ENCODE measurements around the gene CTSF.
"Not testable (repeated sequence)": the region's sequence is repeated elsewhere in the genome, so short reads cannot be mapped to it uniquely, and the experiment has no call there.

Gene CTSF

GRCh38 chr11:66557733-66558326 lies 10.6 kb downstream of the CTSF start:
- DNase-seq = no peak

GRCh38 chr11:66556086-66556485 lies 12.3 kb downstream of the CTSF start:
- peak; percentile 42 for DNase-seq

GRCh38 chr11:66555416-66555815 lies 13.0 kb downstream of the CTSF start:
- DNase-seq = no peak

DNA sequence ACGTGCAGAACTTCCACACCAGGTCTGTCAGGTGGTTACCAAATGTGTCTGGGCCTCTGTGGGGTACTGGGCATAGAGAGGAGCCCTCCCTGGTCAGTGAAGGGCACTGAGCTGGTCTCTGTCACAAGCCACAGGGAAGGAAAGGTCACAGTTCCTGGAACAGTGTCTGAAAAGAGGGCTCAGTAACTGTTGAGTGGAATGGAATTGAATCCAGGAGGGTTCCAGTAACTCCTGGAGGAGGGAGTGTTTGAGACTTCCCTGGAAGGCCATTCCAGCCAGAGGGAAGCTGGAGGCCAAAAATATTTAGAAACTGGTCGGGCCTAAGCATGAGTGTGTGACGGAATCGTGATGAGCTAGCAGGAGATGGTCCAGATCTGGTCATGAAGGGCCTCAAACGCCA lies 13.8 kb downstream of the CTSF start:
- no peak for DNase-seq

- no peak for DNase-seq
These were observed 17.5 kb downstream of the CTSF start for GRCh38 chr11:66550887-66551286.

GRCh38 chr11:66549696-66550095 lies 18.7 kb downstream of the CTSF start:
- DNase-seq = no peak

DNA sequence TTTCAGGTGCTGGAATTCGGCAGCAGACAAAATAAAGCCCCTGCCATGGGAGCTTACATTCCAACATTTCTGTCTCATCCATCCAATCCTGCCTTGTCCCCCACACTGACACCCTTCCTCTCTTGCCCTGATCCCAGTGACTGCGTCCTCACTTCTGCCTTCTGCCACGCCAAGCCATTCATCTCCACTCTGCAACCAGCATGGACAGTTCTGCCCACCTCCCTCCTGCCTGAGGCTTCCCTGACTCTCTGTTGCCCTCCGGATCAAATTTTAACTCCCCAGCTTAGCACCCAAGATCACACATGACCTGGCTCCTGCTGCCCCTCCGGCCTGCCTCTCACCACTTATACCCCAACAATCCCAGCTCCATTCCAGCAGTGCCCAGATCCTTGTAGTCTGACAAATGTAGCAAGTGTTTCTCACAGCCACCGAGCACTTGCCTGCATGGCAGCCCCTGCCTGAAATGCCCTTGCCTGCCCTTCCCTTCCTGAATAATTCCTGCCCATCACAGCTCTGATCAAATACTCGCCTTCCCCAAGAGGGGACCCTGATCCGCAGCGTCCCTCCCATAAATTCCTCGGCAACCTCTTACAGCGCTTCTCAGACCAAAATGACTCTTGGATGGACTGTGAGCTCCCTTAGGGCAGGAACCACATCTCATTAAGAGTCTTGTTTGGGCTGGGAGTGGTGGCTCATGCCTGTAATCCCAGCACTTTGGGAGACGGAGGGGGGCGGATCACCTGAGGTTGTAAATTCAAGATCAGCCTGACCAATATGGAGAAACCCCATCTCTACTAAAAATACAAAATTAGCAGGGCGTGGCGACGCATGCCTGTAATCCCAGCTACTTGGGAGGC lies 19.4 kb downstream of the CTSF start:
- DNase-seq = no peak

DNA sequence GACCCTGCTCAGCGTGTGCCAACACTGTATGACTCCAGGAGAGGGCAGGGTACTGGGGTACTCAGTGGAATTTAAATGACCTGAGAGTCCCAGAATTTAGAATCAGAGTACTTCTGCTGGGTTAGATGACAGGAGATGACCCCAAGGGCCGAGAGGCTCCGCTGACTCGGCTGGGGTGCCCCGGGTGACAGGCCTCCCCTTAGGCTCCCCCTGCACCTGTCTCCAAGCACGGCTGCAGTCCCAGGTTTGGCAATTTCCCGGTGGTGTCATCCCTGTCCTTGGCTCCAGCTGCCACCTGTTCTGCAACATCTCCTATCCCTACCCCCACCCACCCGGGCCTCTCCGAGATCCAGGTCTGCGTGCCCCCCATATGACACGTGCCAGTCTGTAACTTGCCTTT lies 20.4 kb downstream of the CTSF start:
- no peak for DNase-seq

- DNase-seq = no peak
These were observed 20.8 kb downstream of the CTSF start for GRCh38 chr11:66547662-66548009.

DNA sequence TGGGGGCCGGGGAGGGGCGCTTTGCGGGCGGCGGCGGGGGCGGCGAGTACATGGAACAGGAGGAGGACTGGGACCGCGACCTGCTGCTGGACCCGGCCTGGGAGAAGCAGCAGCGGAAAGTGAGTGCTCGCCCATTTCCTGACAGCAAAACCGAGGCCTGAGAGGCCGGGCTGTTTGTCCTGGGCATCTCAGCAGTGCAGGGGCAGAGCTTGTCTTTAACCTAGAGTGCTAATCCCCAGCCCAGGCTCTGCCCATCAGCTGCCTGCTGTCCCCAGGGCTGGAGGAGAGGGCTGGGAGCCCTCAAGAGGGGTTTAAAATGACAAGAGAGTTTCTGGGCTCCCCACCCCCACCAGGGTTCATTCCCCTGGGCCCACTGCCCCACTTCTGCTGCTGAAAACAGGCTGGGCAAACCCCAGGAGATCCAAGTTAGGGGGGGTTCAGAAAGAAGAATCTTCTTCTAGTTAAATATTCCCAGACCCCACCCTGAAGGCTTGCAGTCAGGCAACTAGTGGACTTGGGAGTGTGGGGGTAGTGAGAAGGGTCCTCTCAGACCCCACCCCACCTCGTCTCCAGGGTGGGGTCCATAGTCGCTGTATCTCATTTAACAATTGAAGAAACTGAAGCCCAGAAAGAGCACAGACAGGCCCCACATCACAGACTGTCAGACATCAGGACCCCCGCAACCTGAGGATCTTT lies 21.3 kb downstream of the CTSF start:
- DNase-seq = no peak

- DNase-seq = no peak
These were observed 21.9 kb downstream of the CTSF start, which contains the start of gene ACTN3 for GRCh38 chr11:66546368-66546965. Gene ACTN3, plus strand, starts transcription at chr11:66546903. Its CDS starts 35 bp downstream, at chr11:66546938.

DNA sequence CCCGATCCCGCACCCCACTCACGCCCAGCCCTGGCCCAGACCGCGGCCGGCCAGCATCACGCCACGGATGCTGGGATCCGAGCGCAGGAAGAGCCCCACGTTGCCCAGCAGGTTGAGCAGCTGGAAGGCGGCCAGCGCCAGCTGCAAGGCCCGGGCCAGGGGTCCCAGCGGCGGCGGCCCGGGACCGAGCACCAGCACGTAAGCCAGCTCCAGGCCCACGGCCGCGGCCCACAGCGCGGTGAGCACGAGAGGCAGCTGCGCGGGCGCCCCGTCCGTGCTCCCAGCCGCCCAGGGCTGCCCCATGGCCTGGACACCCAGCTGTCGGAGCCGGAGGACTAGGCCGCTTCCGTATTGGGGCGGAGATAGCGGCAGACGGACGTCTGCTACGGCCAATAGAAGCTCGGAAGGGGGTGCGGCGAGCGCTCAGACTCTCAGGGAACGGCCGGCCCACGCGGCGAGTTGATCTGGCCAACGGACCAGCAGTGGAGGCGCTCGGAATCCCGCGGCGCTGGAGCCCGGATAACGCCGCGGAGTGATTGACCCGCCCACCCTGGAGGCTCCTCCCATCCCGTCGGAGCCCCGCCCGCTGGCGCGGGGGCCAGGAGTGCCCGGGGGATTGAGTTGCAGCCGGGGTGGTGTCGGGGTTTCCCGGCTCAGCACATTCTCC lies 22.6 kb downstream of the CTSF start, which contains the start of gene ZDHHC24:
Gene ZDHHC24 (minus strand): TSS at position 348 of the 667 bp plus-strand sequence. CDS start 45 bp downstream, at position 303.
- peak; percentile 81 for DNase-seq

- not testable (repeated sequence) for DNase-seq
These were observed 23.5 kb downstream of the CTSF start for GRCh38 chr11:66544952-66545351.

- DNase-seq = no peak
These were observed 24.9 kb downstream of the CTSF start for GRCh38 chr11:66543263-66544107.

- no peak for DNase-seq
These were observed 26.0 kb downstream of the CTSF start for GRCh38 chr11:66542362-66542761.

- no peak for DNase-seq
These were observed 26.5 kb downstream of the CTSF start for GRCh38 chr11:66541892-66542291.

GRCh38 chr11:66540598-66540997 lies 27.8 kb downstream of the CTSF start:
- DNase-seq = not testable (repeated sequence)

- DNase-seq = no peak
These were observed 28.6 kb downstream of the CTSF start for GRCh38 chr11:66539870-66540213.

DNA sequence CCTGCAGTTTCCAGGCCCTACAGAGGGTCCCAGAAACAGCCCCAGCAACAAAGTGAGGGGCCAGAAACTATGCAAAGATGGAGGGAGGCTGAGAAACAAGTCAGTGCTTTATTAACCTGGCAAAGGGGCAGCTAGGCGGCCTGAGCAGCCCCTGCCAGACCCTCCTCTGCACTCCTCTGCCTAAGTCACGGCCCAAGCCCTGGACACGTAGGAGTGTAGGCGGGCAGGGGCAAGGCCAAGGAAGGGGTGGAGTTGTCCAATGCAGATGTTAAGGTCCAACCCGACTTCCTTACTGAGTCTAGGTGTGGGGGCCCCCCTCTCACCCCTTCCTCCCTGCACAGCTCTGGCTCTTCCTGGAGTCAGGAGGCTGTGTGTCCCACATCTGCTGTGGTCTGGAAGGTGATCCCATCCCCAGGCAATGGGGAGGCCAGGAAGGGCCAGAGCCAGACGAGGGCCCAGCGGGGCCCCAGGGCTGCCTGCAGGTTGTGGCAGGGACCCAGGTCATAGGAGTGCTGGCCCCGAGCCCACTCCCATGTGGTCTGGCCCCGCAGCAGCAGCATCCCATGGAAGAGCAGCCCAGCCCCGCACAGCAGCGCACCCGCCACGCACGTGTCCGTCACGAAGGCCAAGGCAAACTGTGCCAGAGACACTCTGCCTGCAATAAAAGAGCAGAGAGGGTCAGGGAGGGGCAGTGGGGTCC lies 29.1 kb downstream of the CTSF start:
- no peak for DNase-seq

DNA sequence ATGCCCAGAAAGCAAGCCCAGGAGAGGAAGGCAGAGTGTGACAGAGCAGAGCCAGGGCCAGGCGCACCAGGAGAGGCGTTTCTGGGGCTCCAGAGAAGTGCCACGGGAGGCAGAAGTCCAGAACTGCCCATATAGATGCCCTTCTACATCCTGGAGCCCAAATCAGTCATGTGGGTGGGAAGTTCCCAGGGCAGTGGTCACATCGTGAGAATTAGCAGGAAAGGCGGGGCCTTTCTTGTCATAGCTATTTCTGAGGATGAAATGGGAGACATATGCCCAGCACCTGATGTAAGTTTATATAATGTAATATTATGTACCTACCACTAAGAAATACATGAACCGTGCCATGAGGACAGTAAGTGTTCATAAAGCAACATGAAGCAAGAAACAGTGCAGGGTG lies 35.6 kb downstream of the CTSF start:
- DNase-seq = no peak

DNA sequence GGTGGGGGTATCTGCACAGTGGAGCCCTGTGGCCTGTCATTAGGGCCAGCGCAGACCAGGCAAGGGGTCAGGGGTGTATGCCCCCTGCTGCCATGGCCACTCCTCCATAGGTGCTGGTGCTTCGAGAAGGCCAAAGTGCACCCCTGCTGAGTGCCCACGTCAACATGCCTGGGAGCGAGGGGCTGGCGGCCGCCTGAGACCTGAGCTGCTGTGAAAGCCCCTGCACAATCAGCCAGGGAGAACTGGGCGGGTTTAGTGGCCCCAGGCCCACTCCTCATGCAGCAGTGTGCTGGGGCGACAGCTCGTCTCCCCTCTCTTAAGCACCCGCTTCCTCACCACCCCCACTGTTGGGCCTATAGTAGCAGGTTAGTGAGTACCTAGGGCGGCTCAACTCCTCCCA lies 36.6 kb downstream of the CTSF start:
- no peak for DNase-seq

Data from NCI-H2029 treated with DMSO at 0.1 percent for 48 hours (cell line).